Fibroblast of pulmonary artery (primary cell): ENCODE results near the gene C8A.

Source experiments
- DNase-seq: peaks from one replicate; pipeline ENCODE4 v3.0.0-alpha.2; 2010; ENCODE audit warnings: low read depth
- H3K4me3 ChIP-seq: replicated peaks from 2 replicates; pipeline ENCODE4 v1.5.1; 2011; ENCODE audit warnings: low read depth, mild to moderate bottlenecking, control low read depth, low read length, moderate library complexity
- CTCF ChIP-seq: IDR thresholded peaks from 2 replicates; pipeline ENCODE4 v1.5.1; 2011; ENCODE audit warnings: mild to moderate bottlenecking, control low read depth, low read length, inconsistent platforms; ENCODE audit errors: missing control alignments

Gene C8A

GRCh38 chr1:56849750-56850149, 4.8 kb upstream of the C8A start:
- DNase-seq, result no peak
- TF ChIP-seq CTCF, result no peak
- no peak overlapping the region for H3K4me3 ChIP-seq

- TF ChIP-seq CTCF, result no peak
- DNase-seq, result no peak
- no peak overlapping the region for H3K4me3 ChIP-seq
Measured at GRCh38 chr1:56850411-56850810, 4.2 kb upstream of the C8A start.

- TF ChIP-seq CTCF, result no peak
- H3K4me3 ChIP-seq, result no peak overlapping the region
- DNase-seq, result no peak
Measured at GRCh38 chr1:56850922-56851321, 3.7 kb upstream of the C8A start.

- no peak for DNase-seq
- no peak overlapping the region for H3K4me3 ChIP-seq
- TF ChIP-seq CTCF, result no peak
Measured at GRCh38 chr1:56852476-56852875, 2.1 kb upstream of the C8A start.

- H3K4me3 ChIP-seq, result no peak overlapping the region
- no peak for DNase-seq
- TF ChIP-seq CTCF, result no peak
Measured at GRCh38 chr1:56855190-56855589, 593 bp downstream of the C8A start.

- no peak overlapping the region for H3K4me3 ChIP-seq
- no peak for TF ChIP-seq CTCF
- DNase-seq, result no peak
Measured at GRCh38 chr1:56856186-56856585, 1.6 kb downstream of the C8A start.

- TF ChIP-seq CTCF, result no peak
- no peak for DNase-seq
- H3K4me3 ChIP-seq, result no peak overlapping the region
Measured at GRCh38 chr1:56859287-56859686, 4.7 kb downstream of the C8A start.
